ENCODE results near the gene MTOR.

Gene MTOR

DNA sequence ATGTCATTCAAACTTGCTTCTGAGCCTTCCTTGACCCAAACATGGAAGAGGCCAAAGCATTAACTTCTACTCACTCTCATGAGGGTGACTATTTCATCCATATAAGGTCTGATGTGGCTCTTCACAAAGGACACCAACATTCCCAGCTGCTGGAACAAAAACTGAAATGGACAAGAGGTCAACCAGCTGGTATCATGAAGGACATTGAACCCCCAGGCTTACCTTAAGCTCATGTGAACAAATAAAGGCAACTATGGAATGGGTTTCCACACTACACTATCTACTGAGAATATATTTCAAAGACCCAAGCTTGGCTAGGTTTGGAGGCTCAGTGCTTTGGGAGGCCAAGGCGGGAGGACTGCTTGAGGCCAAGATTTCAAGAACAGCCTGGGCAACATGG, 46.3 kb downstream of the MTOR start:
- DNase-seq (ENCODE audit: low read depth in 2 of 2), result no peak

DNA sequence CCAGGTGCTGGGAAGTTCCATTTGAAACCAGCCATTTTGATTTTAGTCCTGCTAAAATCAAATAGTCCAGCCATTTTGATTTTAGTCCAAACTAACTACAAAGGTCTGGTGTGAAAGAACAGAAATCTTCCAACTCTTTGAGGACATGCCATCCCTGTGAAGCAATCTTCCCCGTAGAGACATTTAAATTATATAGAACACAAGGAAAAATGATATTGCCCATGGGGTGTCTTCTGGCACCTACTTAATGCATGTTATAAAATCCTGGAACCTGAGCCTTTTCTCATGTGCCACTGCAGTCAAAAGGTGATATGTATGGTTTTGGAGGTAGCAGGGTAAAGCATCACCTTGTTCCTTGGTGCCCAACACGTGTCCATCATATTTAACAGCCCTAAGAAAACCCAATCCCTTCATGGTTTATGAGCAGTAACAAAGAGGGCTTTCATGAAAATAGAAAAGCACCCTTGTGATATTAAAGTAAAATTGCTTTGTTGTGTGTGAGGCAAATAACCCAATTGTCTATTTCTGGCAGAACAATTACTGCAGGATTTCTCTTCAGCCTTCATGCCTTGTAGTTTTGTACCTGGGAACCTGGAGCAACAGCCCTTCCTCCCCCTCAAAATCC, 46.9 kb downstream of the MTOR start:
- no peak for DNase-seq (ENCODE audit: low read depth in 2 of 2)

GRCh38 chr1:11214698-11215380, 47.5 kb downstream of the MTOR start:
- DNase-seq (ENCODE audit: low read depth in 2 of 2), result no peak

GRCh38 chr1:11211925-11212587, 50.3 kb downstream of the MTOR start:
- DNase-seq (ENCODE audit: low read depth in 2 of 2), result no peak

- no peak for DNase-seq (ENCODE audit: low read depth in 2 of 2)
These were observed 50.9 kb downstream of the MTOR start for GRCh38 chr1:11211461-11211860.

- no peak for DNase-seq (ENCODE audit: low read depth in 2 of 2)
These were observed 54.3 kb downstream of the MTOR start for GRCh38 chr1:11207898-11208611.

DNA sequence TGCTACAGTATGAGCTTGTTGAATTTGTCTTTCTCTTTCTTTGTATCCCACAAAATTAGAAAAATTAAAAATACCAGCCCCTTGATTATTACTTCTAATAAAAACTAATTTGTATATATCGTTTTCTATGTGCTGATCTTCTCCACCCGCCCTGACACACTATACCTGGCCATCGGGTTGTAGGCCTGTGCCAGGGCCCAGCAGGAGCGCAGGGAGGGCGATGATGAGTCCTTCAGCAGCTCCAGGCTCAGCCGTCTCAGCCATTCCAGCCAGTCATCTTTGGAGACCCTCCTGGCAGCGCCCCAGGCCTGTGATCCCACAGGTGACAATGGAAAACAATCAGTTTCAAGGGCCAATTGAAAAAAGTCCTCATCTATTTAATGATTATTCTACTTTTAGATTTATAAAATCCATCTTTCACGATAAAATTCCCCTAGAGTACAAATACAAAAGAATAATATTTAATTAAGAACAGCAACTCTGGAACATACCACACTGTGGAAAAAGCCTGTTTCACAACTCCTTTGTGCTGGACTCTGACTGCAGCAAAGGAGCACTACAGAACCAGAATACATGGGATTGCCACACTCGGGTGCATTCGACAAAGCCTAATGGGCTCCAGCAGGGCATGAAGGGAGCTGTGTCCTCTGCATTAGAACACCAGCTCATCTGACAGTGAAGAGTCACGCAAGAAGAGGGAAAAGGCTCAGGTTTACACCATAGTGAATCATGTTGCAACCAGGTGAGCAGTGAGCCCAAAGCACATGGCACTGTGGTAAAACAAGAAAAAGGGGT, 57.8 kb downstream of the MTOR start:
- DNase-seq (ENCODE audit: low read depth in 2 of 2), result no peak

DNA sequence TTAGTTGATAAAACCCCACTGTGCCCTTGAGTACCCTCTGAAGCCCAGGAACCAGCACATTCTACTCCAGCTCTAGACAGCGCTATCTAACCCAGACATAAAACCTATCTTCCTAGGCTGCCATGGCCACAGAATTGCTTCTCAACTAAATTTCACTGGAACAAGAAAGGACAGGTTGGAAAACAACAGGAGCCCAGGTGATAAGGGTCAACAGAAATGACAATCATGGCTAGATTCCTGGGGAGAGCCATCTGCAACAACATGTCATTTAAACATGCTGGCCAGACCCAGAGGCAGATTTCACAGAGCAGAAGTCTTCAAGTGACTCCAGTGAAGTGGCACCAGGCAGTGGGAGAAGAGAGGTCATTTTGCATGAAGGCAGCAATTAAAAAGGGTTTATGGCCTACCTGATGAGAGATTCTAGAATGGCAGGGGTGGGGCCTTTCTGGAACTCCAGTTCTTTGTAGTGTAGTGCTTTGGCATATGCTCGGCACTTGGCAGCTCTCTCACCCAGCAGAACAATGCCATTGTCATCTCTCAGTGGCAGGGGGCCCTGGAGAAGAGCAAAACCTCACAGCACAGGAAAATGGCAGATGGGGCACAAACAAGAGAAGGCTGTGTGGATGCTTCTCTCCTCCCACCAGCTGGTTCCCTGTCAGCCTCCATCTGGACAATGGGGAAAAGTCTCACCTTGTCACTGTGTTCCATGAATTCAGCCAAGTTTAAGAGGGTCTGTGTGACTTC, 63.3 kb downstream of the MTOR start:
- no peak for DNase-seq (ENCODE audit: low read depth in 2 of 2)

- no peak for DNase-seq (ENCODE audit: low read depth in 2 of 2)
These were observed 64.1 kb downstream of the MTOR start for GRCh38 chr1:11198257-11198656.

DNA sequence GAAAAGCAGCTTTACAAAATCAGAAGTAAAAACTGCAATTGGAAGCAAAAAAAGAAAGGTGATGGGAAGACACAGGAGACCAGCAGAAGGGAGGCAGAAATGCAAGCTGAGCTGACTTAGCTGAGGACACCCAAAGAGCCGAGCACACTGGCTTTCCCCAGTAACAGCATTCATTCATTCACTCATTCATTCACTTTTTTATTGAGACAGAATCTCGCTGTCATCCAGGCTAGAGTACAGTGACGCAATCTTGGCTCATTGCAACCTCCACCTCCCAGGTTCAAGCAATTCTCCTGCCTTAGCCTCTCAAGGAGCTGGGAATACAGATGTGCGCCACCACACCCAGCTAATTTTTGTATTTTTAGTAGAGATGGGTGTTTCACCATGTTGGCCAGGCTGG, 65.0 kb downstream of the MTOR start:
- DNase-seq (ENCODE audit: low read depth in 2 of 2), result no peak

- no peak for DNase-seq (ENCODE audit: low read depth in 2 of 2)
These were observed 65.4 kb downstream of the MTOR start for GRCh38 chr1:11196945-11197344.

DNA sequence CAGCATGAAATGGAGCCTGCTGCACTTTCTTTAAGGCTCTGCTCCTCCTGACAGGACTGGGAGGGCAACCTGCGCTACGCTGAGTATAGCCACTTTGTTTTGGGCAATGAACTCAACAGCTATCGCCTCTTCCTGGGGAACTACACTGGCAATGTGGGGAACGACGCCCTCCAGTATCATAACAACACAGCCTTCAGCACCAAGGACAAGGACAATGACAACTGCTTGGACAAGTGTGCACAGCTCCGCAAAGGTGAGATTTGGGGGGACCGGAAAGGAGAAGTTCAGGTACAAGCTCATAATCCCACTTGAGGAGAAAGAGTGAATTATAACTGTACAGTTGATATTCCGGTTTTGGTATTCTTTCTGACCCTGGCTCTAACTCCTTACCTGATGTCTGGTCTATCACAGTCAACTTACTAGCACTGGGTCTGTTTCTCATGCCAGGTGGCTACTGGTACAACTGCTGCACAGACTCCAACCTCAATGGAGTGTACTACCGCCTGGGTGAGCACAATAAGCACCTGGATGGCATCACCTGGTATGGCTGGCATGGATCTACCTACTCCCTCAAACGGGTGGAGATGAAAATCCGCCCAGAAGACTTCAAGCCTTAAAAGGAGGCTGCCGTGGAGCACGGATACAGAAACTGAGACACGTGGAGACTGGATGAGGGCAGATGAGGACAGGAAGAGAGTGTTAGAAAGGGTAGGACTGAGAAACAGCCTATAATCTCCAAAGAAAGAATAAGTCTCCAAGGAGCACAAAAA, 67.8 kb downstream of the MTOR start:
- no peak for DNase-seq (ENCODE audit: low read depth in 2 of 2)

DNA sequence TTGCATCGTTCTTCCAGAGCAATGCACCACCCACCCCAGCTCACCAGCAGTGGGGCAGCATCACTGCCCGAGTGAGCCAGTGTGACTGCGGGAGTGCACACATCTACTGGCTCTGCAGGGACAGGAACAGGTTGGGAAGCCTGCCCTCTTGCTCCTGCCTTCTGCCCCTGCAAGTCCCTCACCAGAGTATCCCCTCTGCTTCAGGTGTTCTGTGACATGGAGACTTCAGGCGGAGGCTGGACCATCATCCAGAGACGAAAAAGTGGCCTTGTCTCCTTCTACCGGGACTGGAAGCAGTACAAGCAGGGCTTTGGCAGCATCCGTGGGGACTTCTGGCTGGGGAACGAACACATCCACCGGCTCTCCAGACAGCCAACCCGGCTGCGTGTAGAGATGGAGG, 69.0 kb downstream of the MTOR start:
- DNase-seq (ENCODE audit: low read depth in 2 of 2), result no peak

DNA sequence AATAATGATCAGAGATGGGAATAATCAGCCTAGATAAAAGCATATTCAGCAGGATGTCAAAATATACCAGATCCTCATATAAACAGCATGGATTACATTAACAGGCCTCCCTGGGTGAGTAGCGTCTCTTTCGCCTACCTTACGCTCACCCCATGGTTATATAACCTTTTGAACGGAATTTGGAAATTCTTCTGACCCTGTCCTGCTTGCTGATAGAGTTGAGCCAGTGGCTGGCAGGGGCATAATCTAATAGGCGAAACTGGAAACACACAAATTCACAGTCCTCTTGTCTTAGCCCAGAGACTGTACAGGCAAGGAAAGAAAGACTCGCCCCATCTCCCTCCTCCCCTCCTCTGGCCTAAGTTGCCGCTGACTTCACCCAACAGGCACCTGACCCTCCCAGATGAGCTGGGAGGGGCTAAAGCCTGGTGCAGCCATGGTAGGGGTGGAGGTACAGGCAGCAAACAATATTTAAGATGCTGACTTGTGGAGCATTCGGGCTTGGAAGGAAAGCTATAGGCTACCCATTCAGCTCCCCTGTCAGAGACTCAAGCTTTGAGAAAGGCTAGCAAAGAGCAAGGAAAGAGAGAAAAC, 73.4 kb downstream of the MTOR start, which contains the start of gene ANGPTL7:
Gene ANGPTL7 (plus strand): TSS at position 498 of the 594 bp plus-strand sequence. CDS start 225 bp downstream, outside the sequence.
- DNase-seq (ENCODE audit: low read depth in 2 of 2), result no peak

DNA sequence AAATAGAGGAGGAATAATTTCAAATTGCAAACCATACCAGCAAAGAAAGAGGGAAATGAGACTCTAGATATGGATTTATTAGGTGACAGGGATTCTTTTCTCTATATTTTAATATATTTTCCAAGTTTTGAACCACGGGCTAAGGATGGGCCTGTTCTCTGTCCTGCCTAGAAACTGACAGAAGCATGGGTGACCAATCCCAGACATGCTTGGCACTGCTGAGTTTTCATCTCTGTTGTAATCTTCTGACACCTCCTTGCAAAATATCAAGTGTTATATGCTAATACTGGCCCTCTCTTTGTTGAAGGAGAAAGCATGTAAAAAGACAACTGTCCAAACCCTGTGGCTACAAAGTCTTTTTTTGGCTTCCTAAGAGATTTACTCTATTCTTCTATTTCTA, 74.0 kb downstream of the MTOR start:
- DNase-seq (ENCODE audit: low read depth in 2 of 2), result no peak

GRCh38 chr1:11187931-11188330, 74.4 kb downstream of the MTOR start:
- DNase-seq (ENCODE audit: low read depth in 2 of 2), result no peak

- no peak for DNase-seq (ENCODE audit: low read depth in 2 of 2)
These were observed 74.9 kb downstream of the MTOR start for GRCh38 chr1:11187494-11187893.

- DNase-seq (ENCODE audit: low read depth in 2 of 2), result no peak
These were observed 75.4 kb downstream of the MTOR start for GRCh38 chr1:11187000-11187399.

DNA sequence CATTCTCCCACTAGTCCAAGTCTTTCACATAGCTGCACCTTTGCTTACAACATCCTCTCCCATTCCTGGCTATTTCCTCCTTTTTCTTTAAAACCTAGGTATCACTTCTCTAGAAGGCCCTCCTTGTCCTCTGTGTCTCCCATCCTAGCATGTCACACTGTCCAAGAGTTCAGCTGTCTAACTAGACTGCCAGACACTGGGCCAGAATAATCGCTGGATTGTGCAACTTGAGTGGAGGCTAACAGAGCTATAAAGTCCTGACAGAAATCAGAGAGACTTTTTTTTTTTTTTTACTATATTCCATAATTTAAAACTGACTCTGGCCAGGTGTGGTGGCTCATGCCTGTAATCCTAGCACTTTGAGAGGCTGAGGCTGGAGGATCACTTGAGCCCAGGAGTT, 77.4 kb downstream of the MTOR start:
- DNase-seq (ENCODE audit: low read depth in 2 of 2), result no peak

DNA sequence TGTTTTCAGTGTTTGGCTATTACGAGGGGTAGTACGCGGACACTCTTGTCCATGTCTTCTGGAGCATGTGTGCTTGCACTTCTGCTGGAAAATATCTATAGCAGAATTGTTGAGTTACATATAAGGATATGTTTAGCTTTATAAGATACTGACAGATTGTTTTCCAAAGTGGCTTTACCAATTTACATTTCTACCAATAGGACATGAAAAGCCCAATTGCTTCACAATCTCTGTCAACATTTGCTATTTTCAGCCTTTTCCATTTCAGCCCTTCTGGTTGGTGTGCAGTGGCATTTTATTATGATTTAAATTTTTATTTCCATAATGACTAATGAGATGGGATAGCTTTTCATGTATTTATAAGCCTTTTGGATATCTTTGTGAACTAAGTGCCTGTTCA, 79.5 kb downstream of the MTOR start:
- no peak for DNase-seq (ENCODE audit: low read depth in 2 of 2)
